SK-N-SH (cell line): ENCODE measurements around the gene NTHL1. TPM values are rescaled to one million over a fixed set of nuclear protein-coding genes. Genes with fewer than 3 reads are reported as not detected.
A peak's percentile ranks its signal among the peaks of the same experiment; 100 is the strongest.

Experiments used
- CTCF ChIA-PET: fragments of 300-600, 350-600 bp; formaldehyde crosslinking; extraction: SDS; loops from one replicate; lab custom pipeline; 2021; lab: Yijun Ruan, JAX
- POLR2A ChIA-PET: fragments of 350-600 bp; sonication (Branson Sonifier 250); formaldehyde crosslinking; extraction: SDS; loops from one replicate; lab custom pipeline; 2020; ENCODE audit warnings: antibody characterized with exemption, inconsistent platforms; lab: Yijun Ruan, JAX
- DNase-seq: peaks from one replicate; pipeline ENCODE4 v3.0.0; 2012
- H2AFZ ChIP-seq: fragments of 200-600 bp; sonication (generic); 2 replicates; pipeline ENCODE4 v1.8.1; 2016; ENCODE audit warnings: antibody characterized with exemption, mild to moderate bottlenecking, low read depth
- H3F3A ChIP-seq: fragments of 200-600 bp; sonication (generic); replicated peaks from 2 replicates; pipeline ENCODE3; 2016; ENCODE audit warnings: antibody characterized with exemption, mild to moderate bottlenecking; ENCODE audit not compliant: insufficient read depth
- H3K27ac ChIP-seq, 2 experiments: fragments of 200-500 bp in 1 of 2; fragments of 200-600 bp in 1 of 2; sonication (Bioruptor generic) in 1 of 2; sonication (generic), shearing (Covaris generic) in 1 of 2; 2 replicates each; pipeline versions ENCODE4 v1.5.1 to v1.6.1; 2014 to 2016; ENCODE audit warnings: low read depth in 2 of 2, inconsistent platforms in 1 of 2, low read length in 1 of 2, mild to moderate bottlenecking in 1 of 2, mixed read lengths in 1 of 2
- H3K27me3 ChIP-seq: fragments of 200-600 bp; sonication (generic), shearing (Covaris generic); 2 replicates; pipeline ENCODE4 v1.6.1; 2016; ENCODE audit warnings: mixed run types; ENCODE audit not compliant: insufficient read depth
- H3K36me3 ChIP-seq, 2 experiments: fragments of 200-500 bp in 1 of 2; fragments of 200-600 bp in 1 of 2; sonication (Bioruptor generic) in 1 of 2; sonication (generic) in 1 of 2; replicated peaks in 1 of 2; 2 replicates each; pipeline versions ENCODE3 to v1.5.1; 2014 to 2016; ENCODE audit warnings: low read length in 1 of 2, mild to moderate bottlenecking in 1 of 2; ENCODE audit not compliant: insufficient read depth in 2 of 2, control insufficient read depth in 1 of 2
- H3K4me1 ChIP-seq, 2 experiments: fragments of 200-500 bp in 1 of 2; fragments of 200-600 bp in 1 of 2; sonication (Bioruptor generic) in 1 of 2; sonication (generic), shearing (Covaris generic) in 1 of 2; 2 replicates each; pipeline versions ENCODE4 v1.5.1 to v1.6.1; 2014 to 2016; ENCODE audit warnings: low read depth in 1 of 2, low read length in 1 of 2, mixed run types in 1 of 2; ENCODE audit not compliant: insufficient read depth in 2 of 2, control insufficient read depth in 1 of 2
- H3K4me2 ChIP-seq: fragments of 200-600 bp; sonication (generic), shearing (Covaris generic); 2 replicates; pipeline ENCODE4 v1.6.1; 2017; ENCODE audit warnings: mixed run types
- H3K4me3 ChIP-seq, 2 experiments: fragments of 200-500 bp in 1 of 2; fragments of 200-600 bp in 1 of 2; sonication (Bioruptor generic) in 1 of 2; sonication (generic), shearing (Covaris generic) in 1 of 2; 2 replicates each; pipeline versions ENCODE4 v1.5.1 to v1.8.1; 2014 to 2016; ENCODE audit warnings: low read depth in 2 of 2, inconsistent platforms in 1 of 2, low read length in 1 of 2, mild to moderate bottlenecking in 1 of 2, mixed read lengths in 1 of 2, moderate library complexity in 1 of 2
- H3K79me2 ChIP-seq: fragments of 200-600 bp; sonication (generic); 2 replicates; pipeline ENCODE4 v1.8.1; 2017; ENCODE audit warnings: mild to moderate bottlenecking; ENCODE audit not compliant: insufficient read depth
- H3K9ac ChIP-seq: fragments of 200-600 bp; sonication (generic); 2 replicates; pipeline ENCODE4 v1.6.1; 2017; ENCODE audit warnings: mixed run types
- H3K9me2 ChIP-seq: fragments of 200-600 bp; sonication (generic); 2 replicates; pipeline ENCODE4 v1.6.1; 2017; ENCODE audit warnings: mixed run types
- H3K9me3 ChIP-seq: fragments of 200-600 bp; sonication (generic); 2 replicates; pipeline ENCODE4 v1.6.1; 2017; ENCODE audit warnings: mixed run types, mild to moderate bottlenecking, moderate library complexity
- H4K20me1 ChIP-seq: fragments of 200-600 bp; sonication (generic); 2 replicates; pipeline ENCODE4 v1.6.1; 2017; ENCODE audit warnings: mild to moderate bottlenecking, mixed run types; ENCODE audit not compliant: insufficient read depth
- CHD2 ChIP-seq: fragments of 150-350 bp; IDR thresholded peaks from 2 replicates; pipeline ENCODE4 v1.6.1; 2018; ENCODE audit warnings: low read length; ENCODE audit not compliant: partially characterized antibody
- EZH2phosphoT487 ChIP-seq: fragments of 200-600 bp; sonication (generic); IDR thresholded peaks from 2 replicates; pipeline ENCODE4 v1.6.1; 2017; ENCODE audit warnings: low read depth, mixed run types, mild to moderate bottlenecking, antibody characterized with exemption, moderate library complexity, borderline replicate concordance
- FOSL2 ChIP-seq: IDR thresholded peaks from 2 replicates; pipeline ENCODE4 v1.4.0; 2012; ENCODE audit warnings: low read depth, mild to moderate bottlenecking, moderate library complexity, borderline replicate concordance
- FOXJ3 ChIP-seq: sonication (generic); formaldehyde crosslinking; IDR thresholded peaks from 2 replicates; pipeline ENCODE4 v1.5.1; 2020; ENCODE audit warnings: mild to moderate bottlenecking, missing genetic modification reagents
- FOXM1 ChIP-seq: IDR thresholded peaks from 2 replicates; pipeline ENCODE4 v1.4.0; 2012; ENCODE audit warnings: low read depth, mild to moderate bottlenecking
- GABPA ChIP-seq: IDR thresholded peaks from 2 replicates; pipeline ENCODE4 v1.4.0; 2012; ENCODE audit warnings: low read depth, mild to moderate bottlenecking
- GATA2 ChIP-seq: sonication (generic); formaldehyde crosslinking; IDR thresholded peaks from 2 replicates; pipeline ENCODE4 v1.5.0; 2020; ENCODE audit warnings: mild to moderate bottlenecking, missing genetic modification reagents
- JUND ChIP-seq: IDR thresholded peaks from 2 replicates; pipeline ENCODE4 v1.4.0; 2012
- NFIC ChIP-seq: IDR thresholded peaks from 2 replicates; pipeline ENCODE4 v1.4.0; 2012; ENCODE audit warnings: borderline replicate concordance
- POLR2AphosphoS5 ChIP-seq: IDR thresholded peaks from 2 replicates; pipeline ENCODE4 v1.6.1; 2012; ENCODE audit warnings: low read depth, low read length
- RAD21 ChIP-seq: IDR thresholded peaks from 2 replicates; pipeline ENCODE4 v1.6.1; 2012; ENCODE audit warnings: mild to moderate bottlenecking, low read length
- RCOR1 ChIP-seq: fragments of 150-350 bp; IDR thresholded peaks from 2 replicates; pipeline ENCODE4 v1.6.1; 2017; ENCODE audit warnings: antibody characterized with exemption, low read length
- RXRA ChIP-seq: IDR thresholded peaks from 2 replicates; pipeline ENCODE4 v1.4.0; 2012; ENCODE audit warnings: low read depth, mild to moderate bottlenecking, borderline replicate concordance
- SMC3 ChIP-seq: IDR thresholded peaks from 2 replicates; pipeline ENCODE4 v1.6.1; 2012; ENCODE audit warnings: low read depth, low read length, improper control_type of control experiment
- TAF1 ChIP-seq: IDR thresholded peaks from 2 replicates; pipeline ENCODE4 v1.6.1; 2012; ENCODE audit warnings: low read depth, mild to moderate bottlenecking, low read length, moderate library complexity, borderline replicate concordance
- TCF12 ChIP-seq: IDR thresholded peaks from 2 replicates; pipeline ENCODE4 v1.4.0; 2012
- TEAD4 ChIP-seq: IDR thresholded peaks from 2 replicates; pipeline ENCODE4 v1.4.0; 2012; ENCODE audit warnings: mild to moderate bottlenecking, borderline replicate concordance; ENCODE audit not compliant: insufficient read depth
- YY1 ChIP-seq: IDR thresholded peaks from 2 replicates; pipeline ENCODE4 v1.4.0; 2012; ENCODE audit warnings: low read depth, mild to moderate bottlenecking
- WGBS: methylation state at CpG from one replicate; pipeline ENCODE4 v1.1.6; 2017; ENCODE audit warnings: low lambda C conversion rate; 5-methylcytosine and 5-hydroxymethylcytosine counted together
- polyA plus RNA-seq, 3 experiments: library from polyadenylated mRNA; depleted of rRNA; stranded (reverse); fragments of >200 nt; gene quantifications; 2 replicates each; pipeline ENCODE4 v1.2.3, GENCODE V29; 2012
- TF ChIP-seq, protein P1 (sequence below): fragments of 150-350 bp; IDR thresholded peaks from 2 replicates; pipeline ENCODE4 v1.6.1; 2016; ENCODE audit warnings: mild to moderate bottlenecking, low read depth, low read length
- TF ChIP-seq, protein P2 (sequence below): IDR thresholded peaks from 2 replicates; pipeline ENCODE4 v1.4.0; 2012; ENCODE audit warnings: low read depth
- TF ChIP-seq, protein P3 (sequence below): IDR thresholded peaks from 2 replicates; pipeline ENCODE4 v1.4.0; 2012; ENCODE audit warnings: low read depth, borderline replicate concordance
- TF ChIP-seq, protein P4 (sequence below): IDR thresholded peaks from 2 replicates; pipeline ENCODE4 v1.4.0; 2012; ENCODE audit warnings: low read depth, borderline replicate concordance
- TF ChIP-seq, protein P5 (sequence below): fragments of 200-600 bp; sonication (generic); IDR thresholded peaks from 2 replicates; pipeline ENCODE4 v1.6.1; 2017; ENCODE audit warnings: antibody characterized with exemption, mild to moderate bottlenecking, moderate library complexity
- TF ChIP-seq, protein P6 (sequence below): fragments of 150-350 bp; IDR thresholded peaks from 2 replicates; pipeline ENCODE4 v1.6.1; 2017; ENCODE audit warnings: antibody characterized with exemption, low read length, low read depth, borderline replicate concordance

The NTHL1 gene
- polyA plus RNA-seq, 1 of the 3 experiments (the other 2 are of a cell fraction), result 77.3 TPM

DNA sequence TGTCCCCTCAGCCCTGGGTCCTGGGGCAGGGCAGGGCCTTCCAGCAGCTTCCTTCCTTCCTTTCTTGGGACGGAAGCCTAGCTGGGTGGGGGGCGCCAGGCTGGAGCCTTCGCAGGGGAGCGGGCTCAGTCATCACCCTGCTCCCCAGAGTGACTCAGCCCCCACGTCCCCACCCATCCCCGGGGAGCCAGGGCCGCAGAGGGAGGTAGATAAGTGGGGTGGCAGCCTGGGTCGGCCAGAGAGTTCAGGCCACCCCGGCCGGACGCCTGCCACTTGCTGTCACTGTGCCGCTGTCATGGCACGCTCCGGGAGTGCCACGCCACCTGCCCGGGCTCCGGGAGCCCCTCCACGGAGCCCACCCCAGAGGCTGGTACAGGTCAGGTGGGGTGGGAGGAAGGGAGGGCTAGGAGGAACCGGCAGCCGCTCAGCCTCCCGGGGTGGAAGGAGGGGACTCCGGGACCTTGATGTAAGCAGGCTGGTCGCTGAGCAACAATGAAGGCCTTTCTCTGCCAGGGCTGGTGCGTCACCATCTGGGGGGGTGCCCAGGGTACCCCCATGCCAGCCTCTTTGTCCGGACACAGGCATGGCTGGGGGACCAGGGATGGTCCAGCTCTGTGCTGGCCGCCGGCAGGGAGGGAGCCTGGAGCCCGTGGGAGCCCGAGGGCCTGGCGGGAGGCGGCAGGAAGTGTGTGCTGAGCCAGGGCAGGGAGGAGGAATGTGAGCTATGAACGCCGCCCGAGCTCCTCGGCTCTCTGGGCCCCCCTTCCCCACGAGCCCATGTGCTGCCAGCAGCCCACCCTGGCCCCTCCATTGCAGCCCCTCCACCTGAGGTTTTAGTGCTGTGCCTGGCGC, 14.4 kb downstream of the NTHL1 start:
- 14% methylated on average over 18 of the region's 37 CpGs for WGBS
- H3F3A ChIP-seq, result peaks cover 3% of the 10 kb centered on the region
- peak; percentile 83 for DNase-seq
- peaks cover 21% of the 10 kb centered on the region; the same call in 1 of the 2 replicates for H3K79me2 ChIP-seq
- H4K20me1 ChIP-seq, result peaks cover under 1% of the 10 kb centered on the region; the same call in 1 of the 2 replicates
- H3K9me3 ChIP-seq, result no peaks in the 10 kb centered on the region
- H3K36me3 ChIP-seq, result peaks cover 0 to 13% of the 10 kb centered on the region in 2 experiments
- H2AFZ ChIP-seq, result peak overlapping the region; percentile 17; the same call in 1 of the 2 replicates
- H3K9me2 ChIP-seq, result no peaks in the 10 kb centered on the region
- H3K9ac ChIP-seq, result peak overlapping the region; percentile 83
- peaks cover 34 to 47% of the 10 kb centered on the region in 2 experiments; a peak in 3 of 4 replicates for H3K4me1 ChIP-seq
- H3K27me3 ChIP-seq, result no peaks in the 10 kb centered on the region
- H3K4me2 ChIP-seq, result peak overlapping the region; percentile 94
- peak overlapping the region; percentile 3 to 54; a peak in 2 of 4 replicates for H3K4me3 ChIP-seq
- peak overlapping the region; percentile 86 to 93 for H3K27ac ChIP-seq
- ChIA-PET POLR2A (interaction anchor here (1.5 kb wide), 1 partner anchor 14 kb away, joined by 3 read pairs; the partner anchor contains the start of genes NTHL1 and TSC2), CTCF (interaction anchor here (0.6 to 2.5 kb wide), 2 partner anchors 10 to 971 kb away, joined by 4 to 12 read pairs; no protein-coding TSS in a partner anchor)
- no peak for TF ChIP-seq RAD21
- TF ChIP-seq FOXM1, result no peak
- peak; percentile 22; the same call in 1 of the 2 replicates for TF ChIP-seq POLR2AphosphoS5
- 0 out of 2 replicates have a peak, but pooled peaks have one; percentile 24 for TF ChIP-seq TEAD4
- TF ChIP-seq NFIC, result no peak
- TF ChIP-seq, protein P1, sequence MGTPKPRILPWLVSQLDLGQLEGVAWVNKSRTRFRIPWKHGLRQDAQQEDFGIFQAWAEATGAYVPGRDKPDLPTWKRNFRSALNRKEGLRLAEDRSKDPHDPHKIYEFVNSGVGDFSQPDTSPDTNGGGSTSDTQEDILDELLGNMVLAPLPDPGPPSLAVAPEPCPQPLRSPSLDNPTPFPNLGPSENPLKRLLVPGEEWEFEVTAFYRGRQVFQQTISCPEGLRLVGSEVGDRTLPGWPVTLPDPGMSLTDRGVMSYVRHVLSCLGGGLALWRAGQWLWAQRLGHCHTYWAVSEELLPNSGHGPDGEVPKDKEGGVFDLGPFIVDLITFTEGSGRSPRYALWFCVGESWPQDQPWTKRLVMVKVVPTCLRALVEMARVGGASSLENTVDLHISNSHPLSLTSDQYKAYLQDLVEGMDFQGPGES, result no peak
- no peak for TF ChIP-seq CHD2
- peak; percentile 31; the same call in 1 of the 2 replicates for TF ChIP-seq TCF12
- TF ChIP-seq SMC3, result no peak
- TF ChIP-seq, protein P2, sequence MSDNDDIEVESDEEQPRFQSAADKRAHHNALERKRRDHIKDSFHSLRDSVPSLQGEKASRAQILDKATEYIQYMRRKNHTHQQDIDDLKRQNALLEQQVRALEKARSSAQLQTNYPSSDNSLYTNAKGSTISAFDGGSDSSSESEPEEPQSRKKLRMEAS, result 0 out of 2 replicates have a peak, but pooled peaks have one; percentile 43
- TF ChIP-seq, protein P3, sequence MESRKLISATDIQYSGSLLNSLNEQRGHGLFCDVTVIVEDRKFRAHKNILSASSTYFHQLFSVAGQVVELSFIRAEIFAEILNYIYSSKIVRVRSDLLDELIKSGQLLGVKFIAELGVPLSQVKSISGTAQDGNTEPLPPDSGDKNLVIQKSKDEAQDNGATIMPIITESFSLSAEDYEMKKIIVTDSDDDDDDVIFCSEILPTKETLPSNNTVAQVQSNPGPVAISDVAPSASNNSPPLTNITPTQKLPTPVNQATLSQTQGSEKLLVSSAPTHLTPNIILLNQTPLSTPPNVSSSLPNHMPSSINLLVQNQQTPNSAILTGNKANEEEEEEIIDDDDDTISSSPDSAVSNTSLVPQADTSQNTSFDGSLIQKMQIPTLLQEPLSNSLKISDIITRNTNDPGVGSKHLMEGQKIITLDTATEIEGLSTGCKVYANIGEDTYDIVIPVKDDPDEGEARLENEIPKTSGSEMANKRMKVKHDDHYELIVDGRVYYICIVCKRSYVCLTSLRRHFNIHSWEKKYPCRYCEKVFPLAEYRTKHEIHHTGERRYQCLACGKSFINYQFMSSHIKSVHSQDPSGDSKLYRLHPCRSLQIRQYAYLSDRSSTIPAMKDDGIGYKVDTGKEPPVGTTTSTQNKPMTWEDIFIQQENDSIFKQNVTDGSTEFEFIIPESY, result no peak
- TF ChIP-seq TAF1, result no peak
- TF ChIP-seq GABPA, result peak; percentile 18; the same call in 1 of the 2 replicates
- TF ChIP-seq RCOR1, result no peak
- TF ChIP-seq JUND, result no peak
- no peak for TF ChIP-seq RXRA
- TF ChIP-seq FOXJ3 (CRISPR knock-in tag), result no peak
- TF ChIP-seq, protein P4, sequence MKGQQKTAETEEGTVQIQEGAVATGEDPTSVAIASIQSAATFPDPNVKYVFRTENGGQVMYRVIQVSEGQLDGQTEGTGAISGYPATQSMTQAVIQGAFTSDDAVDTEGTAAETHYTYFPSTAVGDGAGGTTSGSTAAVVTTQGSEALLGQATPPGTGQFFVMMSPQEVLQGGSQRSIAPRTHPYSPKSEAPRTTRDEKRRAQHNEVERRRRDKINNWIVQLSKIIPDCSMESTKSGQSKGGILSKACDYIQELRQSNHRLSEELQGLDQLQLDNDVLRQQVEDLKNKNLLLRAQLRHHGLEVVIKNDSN, result 0 out of 2 replicates have a peak, but pooled peaks have one; percentile 5
- TF ChIP-seq, protein P5, sequence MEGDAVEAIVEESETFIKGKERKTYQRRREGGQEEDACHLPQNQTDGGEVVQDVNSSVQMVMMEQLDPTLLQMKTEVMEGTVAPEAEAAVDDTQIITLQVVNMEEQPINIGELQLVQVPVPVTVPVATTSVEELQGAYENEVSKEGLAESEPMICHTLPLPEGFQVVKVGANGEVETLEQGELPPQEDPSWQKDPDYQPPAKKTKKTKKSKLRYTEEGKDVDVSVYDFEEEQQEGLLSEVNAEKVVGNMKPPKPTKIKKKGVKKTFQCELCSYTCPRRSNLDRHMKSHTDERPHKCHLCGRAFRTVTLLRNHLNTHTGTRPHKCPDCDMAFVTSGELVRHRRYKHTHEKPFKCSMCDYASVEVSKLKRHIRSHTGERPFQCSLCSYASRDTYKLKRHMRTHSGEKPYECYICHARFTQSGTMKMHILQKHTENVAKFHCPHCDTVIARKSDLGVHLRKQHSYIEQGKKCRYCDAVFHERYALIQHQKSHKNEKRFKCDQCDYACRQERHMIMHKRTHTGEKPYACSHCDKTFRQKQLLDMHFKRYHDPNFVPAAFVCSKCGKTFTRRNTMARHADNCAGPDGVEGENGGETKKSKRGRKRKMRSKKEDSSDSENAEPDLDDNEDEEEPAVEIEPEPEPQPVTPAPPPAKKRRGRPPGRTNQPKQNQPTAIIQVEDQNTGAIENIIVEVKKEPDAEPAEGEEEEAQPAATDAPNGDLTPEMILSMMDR, result no peak
- TF ChIP-seq FOSL2, result peak; percentile 30; the same call in 1 of the 2 replicates
- no peak for TF ChIP-seq GATA2 (CRISPR knock-in tag)
- TF ChIP-seq YY1, result no peak
- no peak for TF ChIP-seq EZH2phosphoT487
- TF ChIP-seq, protein P6, sequence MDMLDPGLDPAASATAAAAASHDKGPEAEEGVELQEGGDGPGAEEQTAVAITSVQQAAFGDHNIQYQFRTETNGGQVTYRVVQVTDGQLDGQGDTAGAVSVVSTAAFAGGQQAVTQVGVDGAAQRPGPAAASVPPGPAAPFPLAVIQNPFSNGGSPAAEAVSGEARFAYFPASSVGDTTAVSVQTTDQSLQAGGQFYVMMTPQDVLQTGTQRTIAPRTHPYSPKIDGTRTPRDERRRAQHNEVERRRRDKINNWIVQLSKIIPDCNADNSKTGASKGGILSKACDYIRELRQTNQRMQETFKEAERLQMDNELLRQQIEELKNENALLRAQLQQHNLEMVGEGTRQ, result no peak
